ENCODE data around the gene SCTR.

Gene SCTR

GRCh38 chr2:119525614-119526013, 1.3 kb upstream of the SCTR start:
- Histone ChIP-seq H3K4me3 (ENCODE audit: low read depth, low read length) (no peak overlapping the region), H3K9me3 (ENCODE audit: control insufficient read depth, insufficient read depth, low read length) (no peaks in the 10 kb centered on the region), H3K9ac (ENCODE audit: low read depth, low read length) (no peak overlapping the region), H3K36me3 (ENCODE audit: control insufficient read depth, insufficient read depth, low read length) (no peaks in the 10 kb centered on the region), H3K27me3 (ENCODE audit: control insufficient read depth, insufficient read depth, low read length) (peaks cover 61% of the 10 kb centered on the region), H3K4me1 (ENCODE audit: control insufficient read depth, insufficient read depth, low read length) (peaks cover 20% of the 10 kb centered on the region), H3K27ac (ENCODE audit: low read depth, low read length) (no peak overlapping the region)

- no peaks in the 10 kb centered on the region for H3K9me3 ChIP-seq (ENCODE audit: control insufficient read depth, insufficient read depth, low read length)
- peaks cover 65% of the 10 kb centered on the region for H3K27me3 ChIP-seq (ENCODE audit: control insufficient read depth, insufficient read depth, low read length)
- H3K9ac ChIP-seq (ENCODE audit: low read depth, low read length), result 0 out of 2 replicates have a peak overlapping the region, but pooled peaks have one; percentile 4
- H3K27ac ChIP-seq (ENCODE audit: low read depth, low read length), result no peak overlapping the region
- H3K4me3 ChIP-seq (ENCODE audit: low read depth, low read length), result peak overlapping the region; percentile 66
- H3K36me3 ChIP-seq (ENCODE audit: control insufficient read depth, insufficient read depth, low read length), result no peaks in the 10 kb centered on the region
- peaks cover 20% of the 10 kb centered on the region for H3K4me1 ChIP-seq (ENCODE audit: control insufficient read depth, insufficient read depth, low read length)
Measured at GRCh38 chr2:119523383-119523951, 816 bp downstream of the SCTR start.

- Histone ChIP-seq H3K36me3 (ENCODE audit: control insufficient read depth, insufficient read depth, low read length) (no peaks in the 10 kb centered on the region), H3K9me3 (ENCODE audit: control insufficient read depth, insufficient read depth, low read length) (no peaks in the 10 kb centered on the region), H3K4me1 (ENCODE audit: control insufficient read depth, insufficient read depth, low read length) (peaks cover 18% of the 10 kb centered on the region), H3K4me3 (ENCODE audit: low read depth, low read length) (no peak overlapping the region), H3K27ac (ENCODE audit: low read depth, low read length) (no peak overlapping the region), H3K27me3 (ENCODE audit: control insufficient read depth, insufficient read depth, low read length) (peaks cover 60% of the 10 kb centered on the region), H3K9ac (ENCODE audit: low read depth, low read length) (no peak overlapping the region)
Measured at GRCh38 chr2:119522671-119523070, 1.6 kb downstream of the SCTR start.

- peaks cover 59% of the 10 kb centered on the region for H3K27me3 ChIP-seq (ENCODE audit: control insufficient read depth, insufficient read depth, low read length)
- peaks cover 7% of the 10 kb centered on the region for H3K4me1 ChIP-seq (ENCODE audit: control insufficient read depth, insufficient read depth, low read length)
- no peak overlapping the region for H3K4me3 ChIP-seq (ENCODE audit: low read depth, low read length)
- no peak overlapping the region for H3K27ac ChIP-seq (ENCODE audit: low read depth, low read length)
- H3K9me3 ChIP-seq (ENCODE audit: control insufficient read depth, insufficient read depth, low read length), result no peaks in the 10 kb centered on the region
- H3K9ac ChIP-seq (ENCODE audit: low read depth, low read length), result no peak overlapping the region
- no peaks in the 10 kb centered on the region for H3K36me3 ChIP-seq (ENCODE audit: control insufficient read depth, insufficient read depth, low read length)
Measured at GRCh38 chr2:119521433-119522050, 2.7 kb downstream of the SCTR start.

GRCh38 chr2:119520696-119521432, 3.4 kb downstream of the SCTR start:
- Histone ChIP-seq H3K27me3 (ENCODE audit: control insufficient read depth, insufficient read depth, low read length) (peaks cover 57% of the 10 kb centered on the region), H3K27ac (ENCODE audit: low read depth, low read length) (no peak overlapping the region), H3K9me3 (ENCODE audit: control insufficient read depth, insufficient read depth, low read length) (no peaks in the 10 kb centered on the region), H3K4me3 (ENCODE audit: low read depth, low read length) (no peak overlapping the region), H3K9ac (ENCODE audit: low read depth, low read length) (no peak overlapping the region), H3K36me3 (ENCODE audit: control insufficient read depth, insufficient read depth, low read length) (no peaks in the 10 kb centered on the region), H3K4me1 (ENCODE audit: control insufficient read depth, insufficient read depth, low read length) (peaks cover 6% of the 10 kb centered on the region; the same call in 1 of the 2 replicates)

- no peak overlapping the region for H3K9ac ChIP-seq (ENCODE audit: low read depth, low read length)
- peaks cover 6% of the 10 kb centered on the region; the same call in 1 of the 2 replicates for H3K4me1 ChIP-seq (ENCODE audit: control insufficient read depth, insufficient read depth, low read length)
- H3K27ac ChIP-seq (ENCODE audit: low read depth, low read length), result no peak overlapping the region
- peaks cover 39% of the 10 kb centered on the region for H3K27me3 ChIP-seq (ENCODE audit: control insufficient read depth, insufficient read depth, low read length)
- H3K36me3 ChIP-seq (ENCODE audit: control insufficient read depth, insufficient read depth, low read length), result no peaks in the 10 kb centered on the region
- H3K4me3 ChIP-seq (ENCODE audit: low read depth, low read length), result no peak overlapping the region
- no peaks in the 10 kb centered on the region for H3K9me3 ChIP-seq (ENCODE audit: control insufficient read depth, insufficient read depth, low read length)
Measured at GRCh38 chr2:119519057-119519408, 5.2 kb downstream of the SCTR start.

- H3K27me3 ChIP-seq (ENCODE audit: control insufficient read depth, insufficient read depth, low read length), result peaks cover 34% of the 10 kb centered on the region
- H3K9me3 ChIP-seq (ENCODE audit: control insufficient read depth, insufficient read depth, low read length), result no peaks in the 10 kb centered on the region
- no peak overlapping the region for H3K9ac ChIP-seq (ENCODE audit: low read depth, low read length)
- peaks cover 2% of the 10 kb centered on the region; the same call in 1 of the 2 replicates for H3K4me1 ChIP-seq (ENCODE audit: control insufficient read depth, insufficient read depth, low read length)
- no peak overlapping the region for H3K27ac ChIP-seq (ENCODE audit: low read depth, low read length)
- no peak overlapping the region for H3K4me3 ChIP-seq (ENCODE audit: low read depth, low read length)
- H3K36me3 ChIP-seq (ENCODE audit: control insufficient read depth, insufficient read depth, low read length), result no peaks in the 10 kb centered on the region
Measured at GRCh38 chr2:119518401-119519056, 5.8 kb downstream of the SCTR start.

GRCh38 chr2:119517433-119517832, 6.8 kb downstream of the SCTR start:
- Histone ChIP-seq H3K36me3 (ENCODE audit: control insufficient read depth, insufficient read depth, low read length) (no peaks in the 10 kb centered on the region), H3K27me3 (ENCODE audit: control insufficient read depth, insufficient read depth, low read length) (peaks cover 23% of the 10 kb centered on the region), H3K9ac (ENCODE audit: low read depth, low read length) (no peak overlapping the region), H3K4me1 (ENCODE audit: control insufficient read depth, insufficient read depth, low read length) (no peaks in the 10 kb centered on the region), H3K4me3 (ENCODE audit: low read depth, low read length) (no peak overlapping the region), H3K9me3 (ENCODE audit: control insufficient read depth, insufficient read depth, low read length) (no peaks in the 10 kb centered on the region), H3K27ac (ENCODE audit: low read depth, low read length) (no peak overlapping the region)

- Histone ChIP-seq H3K27ac (ENCODE audit: low read depth, low read length) (no peak overlapping the region), H3K9ac (ENCODE audit: low read depth, low read length) (no peak overlapping the region), H3K4me1 (ENCODE audit: control insufficient read depth, insufficient read depth, low read length) (no peaks in the 10 kb centered on the region), H3K27me3 (ENCODE audit: control insufficient read depth, insufficient read depth, low read length) (peaks cover 10% of the 10 kb centered on the region; the same call in 1 of the 2 replicates), H3K36me3 (ENCODE audit: control insufficient read depth, insufficient read depth, low read length) (no peaks in the 10 kb centered on the region), H3K4me3 (ENCODE audit: low read depth, low read length) (no peak overlapping the region), H3K9me3 (ENCODE audit: control insufficient read depth, insufficient read depth, low read length) (no peaks in the 10 kb centered on the region)
Measured at GRCh38 chr2:119516121-119516520, 8.2 kb downstream of the SCTR start.

- Histone ChIP-seq H3K9me3 (ENCODE audit: control insufficient read depth, insufficient read depth, low read length) (no peaks in the 10 kb centered on the region), H3K4me1 (ENCODE audit: control insufficient read depth, insufficient read depth, low read length) (no peaks in the 10 kb centered on the region), H3K4me3 (ENCODE audit: low read depth, low read length) (no peak overlapping the region), H3K9ac (ENCODE audit: low read depth, low read length) (no peak overlapping the region), H3K36me3 (ENCODE audit: control insufficient read depth, insufficient read depth, low read length) (no peaks in the 10 kb centered on the region), H3K27me3 (ENCODE audit: control insufficient read depth, insufficient read depth, low read length) (no peaks in the 10 kb centered on the region; the same call in 1 of the 2 replicates), H3K27ac (ENCODE audit: low read depth, low read length) (no peak overlapping the region)
Measured at GRCh38 chr2:119513832-119514231, 10.5 kb downstream of the SCTR start.

- Histone ChIP-seq H3K9ac (ENCODE audit: low read depth, low read length) (no peak overlapping the region), H3K4me3 (ENCODE audit: low read depth, low read length) (no peak overlapping the region), H3K36me3 (ENCODE audit: control insufficient read depth, insufficient read depth, low read length) (no peaks in the 10 kb centered on the region), H3K27me3 (ENCODE audit: control insufficient read depth, insufficient read depth, low read length) (no peaks in the 10 kb centered on the region), H3K27ac (ENCODE audit: low read depth, low read length) (no peak overlapping the region), H3K4me1 (ENCODE audit: control insufficient read depth, insufficient read depth, low read length) (no peaks in the 10 kb centered on the region), H3K9me3 (ENCODE audit: control insufficient read depth, insufficient read depth, low read length) (no peaks in the 10 kb centered on the region)
Measured at GRCh38 chr2:119512946-119513345, 11.3 kb downstream of the SCTR start.

All from HUES48 (cell line).